CD14-positive monocyte (primary cell): Measurements from ENCODE around the gene DNAJC12. TPM values are rescaled to one million over a fixed set of nuclear protein-coding genes. Genes with fewer than 3 reads are reported as not detected.

ENCODE experiments used
- DNase-seq, 3 donors: peaks; one replicate each; pipeline ENCODE4 v3.0.0-alpha.2; 2011 to 2022
- H2AFZ ChIP-seq: 2 replicates; pipeline ENCODE4 v1.6.0; 2012; ENCODE audit warnings: mild to moderate bottlenecking, low read depth, low read length, inconsistent platforms; ENCODE audit not compliant: insufficient read depth, poor library complexity, severe bottlenecking
- H3K27ac ChIP-seq, 2 donors: 1 replicate in 1 of 2; 2 replicates in 1 of 2; pipeline ENCODE4 v1.5.1; 2012 to 2013; ENCODE audit warnings: low read length in 2 of 2, control low read depth in 1 of 2, inconsistent platforms in 1 of 2, low read depth in 1 of 2, mild to moderate bottlenecking in 1 of 2
- H3K27me3 ChIP-seq, 2 donors: one replicate each; pipeline versions ENCODE4 v1.6.0 to v1.6.1; 2011 to 2013; ENCODE audit warnings: low read length in 2 of 2; ENCODE audit not compliant: control insufficient read depth in 2 of 2, insufficient read depth in 2 of 2
- H3K36me3 ChIP-seq, 2 donors: replicated peaks in 1 of 2; 1 replicate in 1 of 2; 2 replicates in 1 of 2; pipeline versions ENCODE4 v1.5.1 to v1.6.1; 2012 to 2013; ENCODE audit warnings: low read length in 2 of 2, control low read depth in 1 of 2, inconsistent platforms in 1 of 2, mild to moderate bottlenecking in 1 of 2; ENCODE audit not compliant: insufficient read depth in 2 of 2, control insufficient read depth in 1 of 2
- H3K4me1 ChIP-seq, 2 donors: 1 replicate in 1 of 2; 2 replicates in 1 of 2; pipeline versions ENCODE4 v1.5.1 to v1.6.1; 2012 to 2013; ENCODE audit warnings: low read length in 2 of 2, control low read depth in 1 of 2, inconsistent platforms in 1 of 2, mild to moderate bottlenecking in 1 of 2, moderate library complexity in 1 of 2; ENCODE audit not compliant: insufficient read depth in 2 of 2, control insufficient read depth in 1 of 2
- H3K4me2 ChIP-seq: replicated peaks from 2 replicates; pipeline ENCODE3; 2012; ENCODE audit warnings: low read length, moderate library complexity, mild to moderate bottlenecking; ENCODE audit not compliant: poor library complexity, severe bottlenecking; ENCODE audit errors: extremely low read depth
- H3K4me3 ChIP-seq, 3 experiments: fragments of 200-600 bp in 1 of 3; sonication (generic) in 1 of 3; replicated peaks in 1 of 3; 1 replicate in 2 of 3; 2 replicates in 1 of 3; pipeline ENCODE4 v1.5.1; 2011 to 2013; ENCODE audit warnings: low read length in 3 of 3, mild to moderate bottlenecking in 3 of 3, control low read depth in 2 of 3, low read depth in 2 of 3, inconsistent platforms in 1 of 3, moderate library complexity in 1 of 3
- H3K79me2 ChIP-seq: 2 replicates; pipeline ENCODE4 v1.6.0; 2012; ENCODE audit warnings: mild to moderate bottlenecking, control low read depth, inconsistent platforms, low read length, moderate library complexity; ENCODE audit not compliant: insufficient read depth
- H3K9ac ChIP-seq: 2 replicates; pipeline ENCODE4 v1.6.0; 2017; ENCODE audit warnings: low read length, mild to moderate bottlenecking; ENCODE audit not compliant: insufficient read depth, poor library complexity, severe bottlenecking
- H3K9me3 ChIP-seq, 2 donors: replicated peaks in 1 of 2; 1 replicate in 1 of 2; 2 replicates in 1 of 2; pipeline versions ENCODE4 v1.5.1 to v1.6.1; 2012 to 2013; ENCODE audit warnings: low read length in 2 of 2, control low read depth in 1 of 2; ENCODE audit not compliant: control insufficient read depth in 1 of 2, insufficient read depth in 1 of 2
- H4K20me1 ChIP-seq: 2 replicates; pipeline ENCODE4 v1.6.0; 2012; ENCODE audit warnings: mild to moderate bottlenecking, low read length, control low read depth, moderate library complexity; ENCODE audit not compliant: insufficient read depth
- H3K27ac Mint-ChIP-seq, 7 donors: one replicate each; pipeline ENCODE4 v1.8.0; 2020; ENCODE audit warnings: mild to moderate bottlenecking in 7 of 7, mixed read lengths in 7 of 7, moderate library complexity in 6 of 7, inconsistent platforms in 2 of 7
- H3K27me3 Mint-ChIP-seq, 3 donors: one replicate each; pipeline ENCODE4 v1.8.0; 2021 to 2022; ENCODE audit warnings: low read depth in 3 of 3, mild to moderate bottlenecking in 3 of 3, mixed read lengths in 3 of 3, moderate library complexity in 3 of 3, inconsistent platforms in 1 of 3
- H3K36me3 Mint-ChIP-seq, 2 donors: one replicate each; pipeline ENCODE4 v1.8.0; 2020; ENCODE audit warnings: mixed read lengths in 2 of 2, inconsistent platforms in 1 of 2, mild to moderate bottlenecking in 1 of 2
- H3K4me1 Mint-ChIP-seq: one replicate; pipeline ENCODE4 v1.8.0; 2020; ENCODE audit warnings: mild to moderate bottlenecking, mixed read lengths
- H3K4me3 Mint-ChIP-seq, 2 donors: one replicate each; pipeline ENCODE4 v1.8.0; 2020; ENCODE audit warnings: mild to moderate bottlenecking in 2 of 2, mixed read lengths in 2 of 2, moderate library complexity in 1 of 2
- H3K9me3 Mint-ChIP-seq, 7 donors: one replicate each; pipeline ENCODE4 v1.8.0; 2020 to 2022; ENCODE audit warnings: mixed read lengths in 7 of 7, mild to moderate bottlenecking in 6 of 7, moderate library complexity in 6 of 7, inconsistent platforms in 2 of 7
- CTCF ChIP-seq: fragments of 200-600 bp; IDR thresholded peaks from one replicate; pipeline ENCODE4 v1.8.0; 2022; ENCODE audit warnings: antibody characterized with exemption, mild to moderate bottlenecking
- WGBS: methylation state at CpG from one replicate; pipeline ENCODE4 v1.1.5; 2013; ENCODE audit warnings: missing lambda C conversion rate; ENCODE audit not compliant: insufficient coverage; 5-methylcytosine and 5-hydroxymethylcytosine counted together
- intact Hi-C, 2 donors: fragments of 100-400 bp; cut with micrococcal nuclease; formaldehyde crosslinking; loops; one replicate each; pipeline versions ENCODE4 v1.15.0 to v1.15.1; 2023
- polyA minus RNA-seq: library from RNA; depleted of rRNA, polyadenylated mRNA; stranded (reverse); fragments of >200 nt; gene quantifications from 2 replicates; pipeline ENCODE4 v1.2.3, GENCODE V29; 2012
- polyA plus RNA-seq, 3 donors: library from polyadenylated mRNA; depleted of rRNA in 1 of 3; unstranded in 2 of 3; stranded (reverse) in 1 of 3; fragments of 300-500 nt in 2 of 3; fragments of >200 nt in 1 of 3; fragmentation: Illumina TruSeq in 2 of 3; gene quantifications; 1 replicate in 2 of 3; 2 replicates in 1 of 3; pipeline ENCODE4 v1.2.3, GENCODE V29; 2012 to 2021
- total RNA-seq, 12 experiments: library from RNA in 1 of 12; stranded (reverse) in 1 of 12; fragments of 120-200 nt in 1 of 12; gene quantifications; one replicate each; pipeline ENCODE4 v1.2.4 and lab custom pipeline; 2013 to 2026; ENCODE audit warnings: mixed read lengths in 6 of 12, inconsistent platforms in 1 of 12

DNAJC12 gene
- total RNA-seq (2013), result 0.37 TPM
- not detected for polyA plus RNA-seq
- not detected in 2 replicates for polyA minus RNA-seq
- total RNA-seq (lab: John Stamatoyannopoulos, UW), result 0 to 1.0 (median 0.08) reads per million in 11 experiments

DNA sequence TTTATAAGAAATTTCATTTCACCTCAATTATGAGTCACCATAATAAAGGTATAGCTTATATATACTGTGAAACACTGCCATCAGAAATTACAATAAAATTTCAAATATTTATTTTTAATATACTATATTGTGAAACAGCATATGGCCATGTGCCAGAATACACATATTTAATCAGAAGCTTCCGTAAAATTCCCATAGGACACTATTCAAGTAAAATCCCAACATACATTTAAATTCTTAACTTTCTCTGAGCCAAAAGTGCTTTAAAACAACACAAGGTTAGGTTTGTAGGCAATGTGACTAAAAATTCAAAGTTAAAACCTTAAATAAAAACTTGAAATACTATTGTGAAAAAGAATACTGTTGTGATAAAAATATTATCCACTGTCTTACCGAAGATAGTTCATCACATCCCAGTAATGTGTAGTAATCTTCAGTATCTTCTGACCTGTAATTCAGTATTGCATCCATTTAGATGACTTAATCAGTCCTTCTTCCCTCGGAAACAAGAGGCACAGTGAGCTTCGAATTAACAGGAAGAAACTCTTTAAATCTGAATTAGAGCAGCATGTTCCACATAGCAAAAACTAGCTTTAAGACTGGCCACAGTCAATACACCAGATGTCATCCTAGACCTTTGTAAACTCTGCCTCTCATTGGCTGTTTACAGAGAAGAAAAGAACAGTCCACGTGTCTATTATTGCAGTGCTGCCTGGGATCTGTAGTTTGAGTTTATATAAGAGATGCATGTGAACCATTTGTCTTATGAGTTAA is at the start of gene DNAJC12:
Gene DNAJC12, minus strand, starts transcription at position 648 of the 774 bp plus-strand sequence. Its CDS starts 177 bp downstream, at position 471.
- Histone ChIP-seq H3K27me3 (no peaks in the 10 kb centered on the region), H4K20me1 (no peaks in the 10 kb centered on the region), H3K4me3 (no peak within 1 kb of the TSS), H3K9ac (no peak within 1 kb of the TSS), H3K4me2 (no peak within 1 kb of the TSS), H3K36me3 (no peaks in the 10 kb centered on the region), H3K4me1 (peaks cover 0 to 4% of the 10 kb centered on the region in 2 donors), H3K27ac (no peak within 1 kb of the TSS), H3K9me3 (no peaks in the 10 kb centered on the region), H3K79me2 (no peaks in the 10 kb centered on the region), H2AFZ (peak within 1 kb of the TSS; percentile 36)
- H3K27me3 Mint-ChIP-seq, result peaks cover 0 to 2% (median 1%) of the 10 kb centered on the region in 3 donors
- 17% methylated on average over 2 of the region's 5 CpGs for WGBS
- peaks cover 0 to 8% (median 4%) of the 10 kb centered on the region in 7 donors for H3K9me3 Mint-ChIP-seq
- no peak for TF ChIP-seq CTCF
- H3K4me3 Mint-ChIP-seq, result no peak within 1 kb of the TSS
- H3K27ac Mint-ChIP-seq, result peak within 1 kb of the TSS in 2 of 7 donors; percentile 3 to 36
- peaks cover 8% of the 10 kb centered on the region for H3K4me1 Mint-ChIP-seq
- intact Hi-C loops, result no loop called here
- DNase-seq, result peak in 2 of 3 donors; percentile 11 to 25
- H3K36me3 Mint-ChIP-seq, result no peaks in the 10 kb centered on the region

DNA sequence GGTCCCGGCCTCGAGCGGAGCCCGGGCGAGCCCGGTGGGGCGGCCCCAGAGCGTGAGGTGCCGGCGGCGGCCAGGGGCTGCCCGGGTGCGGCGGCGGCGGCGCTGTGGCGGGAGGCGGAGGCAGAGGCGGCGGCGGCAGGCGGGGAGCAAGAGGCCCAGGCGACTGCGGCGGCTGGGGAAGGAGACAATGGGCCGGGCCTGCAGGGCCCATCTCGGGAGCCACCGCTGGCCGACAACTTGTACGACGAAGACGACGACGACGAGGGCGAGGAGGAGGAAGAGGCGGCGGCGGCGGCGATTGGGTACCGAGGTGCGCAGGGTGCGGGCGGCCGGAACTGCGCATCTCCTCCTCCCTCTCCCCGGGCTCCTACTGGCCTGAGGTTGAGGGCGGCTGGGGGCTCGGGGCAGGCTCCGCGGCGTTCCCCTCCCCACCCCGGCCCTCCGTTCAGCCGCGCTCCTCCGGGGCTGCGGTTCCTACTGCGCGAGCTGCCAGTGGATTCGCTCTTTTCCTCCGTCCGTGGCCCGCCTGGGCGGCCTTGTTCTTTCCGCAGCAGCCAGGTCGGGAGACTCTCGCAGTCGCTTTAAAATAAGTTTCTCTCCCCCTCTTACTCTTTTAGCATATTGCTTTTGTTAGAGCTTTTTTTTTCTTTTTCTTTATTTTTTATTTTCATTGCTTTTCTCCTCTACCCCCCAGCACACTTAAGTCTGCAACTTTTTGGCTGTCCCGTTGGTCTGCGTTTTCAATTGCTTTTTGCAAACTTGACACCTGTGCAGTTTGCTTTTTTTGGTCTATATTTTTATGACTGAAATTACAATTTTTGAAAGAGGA is 47.1 kb upstream of the DNAJC12 start:
- Histone ChIP-seq H3K27me3 (no peaks in the 10 kb centered on the region), H3K79me2 (peaks cover 46% of the 10 kb centered on the region), H2AFZ (peak overlapping the region; percentile 74), H3K36me3 (peaks cover 28 to 34% of the 10 kb centered on the region in 2 donors), H3K4me2 (peak overlapping the region; percentile 86), H3K4me3 (peak overlapping the region; percentile 59 to 89 (median 69)), H3K27ac (peak overlapping the region; percentile 73 to 87), H3K4me1 (peaks cover 24 to 32% of the 10 kb centered on the region in 2 donors), H4K20me1 (peaks cover 50% of the 10 kb centered on the region), H3K9me3 (no peaks in the 10 kb centered on the region), H3K9ac (peak overlapping the region; percentile 77)
- intact Hi-C loops, result loop anchor here (2.0 to 10.0 kb wide), 4 partner anchors 36 to 840 kb away; partner anchors contain the start of genes CCAR1 (in 1 of the 2), HERC4 (in 1 of the 2), HNRNPH3 (in 1 of the 2) and PBLD (in 1 of the 2)
- H3K27me3 Mint-ChIP-seq, result peaks cover 0 to 4% (median 2%) of the 10 kb centered on the region in 3 donors
- H3K9me3 Mint-ChIP-seq, result peaks cover 0 to 2% (median 0%) of the 10 kb centered on the region in 7 donors
- H3K36me3 Mint-ChIP-seq, result peaks cover 31 to 34% of the 10 kb centered on the region in 2 donors
- TF ChIP-seq CTCF, result no peak
- peak; percentile 59 to 74 (median 62) for DNase-seq
- peak overlapping the region; percentile 89 to 94 for H3K4me3 Mint-ChIP-seq
- peaks cover 33% of the 10 kb centered on the region for H3K4me1 Mint-ChIP-seq
- peak overlapping the region; percentile 90 to 97 (median 93) for H3K27ac Mint-ChIP-seq
- under 1% methylated on average over 50 of the region's 73 CpGs for WGBS
